Prostate gland (tissue), 2 donors: ENCODE results near the gene ITM2C. TPM values are rescaled to one million over a fixed set of nuclear protein-coding genes. Genes with fewer than 3 reads are reported as not detected.

Source experiments
- DNase-seq: peaks from one replicate; pipeline ENCODE4 v3.0.0-alpha.2; 2019; ENCODE audit warnings: low spot score
- H3K27ac ChIP-seq, 2 donors: fragments of 200-600 bp; sonication (generic); 2 replicates each; pipeline ENCODE4 v1.5.1; 2017 to 2019
- H3K27me3 ChIP-seq: fragments of 200-600 bp; sonication (generic); replicated peaks from 2 replicates; pipeline ENCODE4 v1.5.1; 2019; ENCODE audit not compliant: insufficient read depth
- H3K36me3 ChIP-seq, 2 donors: fragments of 200-600 bp; sonication (generic); 1 replicate in 1 of 2; 2 replicates in 1 of 2; pipeline versions ENCODE4 v1.5.1 to v1.8.1; 2017 to 2019
- H3K4me1 ChIP-seq: fragments of 200-600 bp; sonication (generic); replicated peaks from 2 replicates; pipeline ENCODE4 v1.5.1; 2019
- H3K4me3 ChIP-seq, 2 donors: fragments of 200-600 bp; sonication (generic); 2 replicates each; pipeline ENCODE4 v1.5.1; 2017 to 2019
- H3K9me3 ChIP-seq: fragments of 200-600 bp; sonication (generic); 2 replicates; pipeline ENCODE4 v1.5.1; 2017
- POLR2A ChIP-seq: fragments of 450-650 bp; IDR thresholded peaks from one replicate; pipeline ENCODE4 v1.6.1; 2016; ENCODE audit warnings: antibody characterized with exemption, mild to moderate bottlenecking
- POLR2AphosphoS5 ChIP-seq: sonication (generic); formaldehyde crosslinking; IDR thresholded peaks from one replicate; pipeline ENCODE4 v1.6.1; 2017; ENCODE audit warnings: antibody characterized with exemption
- WGBS: methylation state at CpG from one replicate; pipeline ENCODE4 v1.1.5; 2018; 5-methylcytosine and 5-hydroxymethylcytosine counted together
- intact Hi-C: fragments of 100-400 bp; cut with DNase I; formaldehyde crosslinking; loops from one replicate; pipeline ENCODE4 v1.14.2; 2022
- total RNA-seq, 2 donors: library from RNA; depleted of rRNA; stranded (reverse); fragments of >200 nt; gene quantifications; one replicate each; pipeline ENCODE4 v1.1.0, GENCODE V29; 2016
- TF ChIP-seq, protein P1 (sequence below), 4 experiments: fragments of 200-600 bp in 2 of 4; fragments of 450-650 bp in 2 of 4; sonication (generic) in 2 of 4; IDR thresholded peaks; 1 replicate in 3 of 4; 2 replicates in 1 of 4; pipeline ENCODE4 v1.5.1; 2016 to 2019; ENCODE audit warnings: antibody characterized with exemption in 4 of 4, mild to moderate bottlenecking in 2 of 4, moderate library complexity in 2 of 4

ITM2C gene
- total RNA-seq, 2 donors from 2014 or later: 104 to 137 TPM

DNA sequence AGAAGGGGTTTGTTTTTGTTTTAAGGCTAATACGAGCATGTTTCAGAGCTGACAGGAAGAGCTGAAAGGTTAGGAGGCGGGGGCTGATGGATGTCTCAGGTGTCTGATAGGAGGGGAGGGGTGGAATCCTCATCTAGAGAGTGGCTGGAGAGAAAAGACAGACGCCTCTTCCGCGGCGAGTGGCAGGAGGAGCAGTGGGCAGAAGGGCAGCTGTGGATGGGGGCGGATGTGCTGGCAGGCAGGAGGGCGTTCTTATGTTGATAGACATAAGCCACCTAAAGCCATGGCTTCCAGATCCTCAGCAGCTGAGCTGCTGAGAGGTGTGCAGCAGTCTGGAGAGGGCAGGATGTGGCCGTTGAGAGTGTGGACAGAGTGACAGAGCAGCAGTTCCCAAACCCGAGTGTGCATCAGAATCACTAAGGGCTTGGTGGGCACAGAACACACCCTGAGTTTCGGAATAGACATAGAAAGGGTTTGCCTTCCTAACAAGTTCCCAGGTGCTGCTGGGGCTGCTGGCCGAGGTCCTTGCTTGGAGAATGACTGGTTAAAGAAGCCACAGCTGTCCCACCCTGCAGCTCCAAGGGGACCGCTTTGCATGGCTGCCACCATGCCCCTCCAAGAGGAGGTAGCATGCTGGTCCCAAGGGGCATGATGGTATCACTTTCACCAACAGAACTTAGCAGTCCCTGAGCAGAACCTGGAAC, 3.0 kb upstream of the ITM2C start:
- Histone ChIP-seq H3K27ac (no peak overlapping the region), H3K4me1 (peaks cover 7% of the 10 kb centered on the region), H3K36me3 (no peaks in the 10 kb centered on the region), H3K27me3 (no peaks in the 10 kb centered on the region), H3K4me3 (no peak overlapping the region), H3K9me3 (no peaks in the 10 kb centered on the region)
- 51% methylated on average over 13 of the region's 13 CpGs for WGBS
- no peak for TF ChIP-seq POLR2A
- TF ChIP-seq, protein P1, sequence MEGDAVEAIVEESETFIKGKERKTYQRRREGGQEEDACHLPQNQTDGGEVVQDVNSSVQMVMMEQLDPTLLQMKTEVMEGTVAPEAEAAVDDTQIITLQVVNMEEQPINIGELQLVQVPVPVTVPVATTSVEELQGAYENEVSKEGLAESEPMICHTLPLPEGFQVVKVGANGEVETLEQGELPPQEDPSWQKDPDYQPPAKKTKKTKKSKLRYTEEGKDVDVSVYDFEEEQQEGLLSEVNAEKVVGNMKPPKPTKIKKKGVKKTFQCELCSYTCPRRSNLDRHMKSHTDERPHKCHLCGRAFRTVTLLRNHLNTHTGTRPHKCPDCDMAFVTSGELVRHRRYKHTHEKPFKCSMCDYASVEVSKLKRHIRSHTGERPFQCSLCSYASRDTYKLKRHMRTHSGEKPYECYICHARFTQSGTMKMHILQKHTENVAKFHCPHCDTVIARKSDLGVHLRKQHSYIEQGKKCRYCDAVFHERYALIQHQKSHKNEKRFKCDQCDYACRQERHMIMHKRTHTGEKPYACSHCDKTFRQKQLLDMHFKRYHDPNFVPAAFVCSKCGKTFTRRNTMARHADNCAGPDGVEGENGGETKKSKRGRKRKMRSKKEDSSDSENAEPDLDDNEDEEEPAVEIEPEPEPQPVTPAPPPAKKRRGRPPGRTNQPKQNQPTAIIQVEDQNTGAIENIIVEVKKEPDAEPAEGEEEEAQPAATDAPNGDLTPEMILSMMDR (IDR thresholded peaks at IDR 0.05): no peak
- TF ChIP-seq POLR2AphosphoS5: no peak
- intact Hi-C loops: no loop called here
- no peak for DNase-seq

DNA sequence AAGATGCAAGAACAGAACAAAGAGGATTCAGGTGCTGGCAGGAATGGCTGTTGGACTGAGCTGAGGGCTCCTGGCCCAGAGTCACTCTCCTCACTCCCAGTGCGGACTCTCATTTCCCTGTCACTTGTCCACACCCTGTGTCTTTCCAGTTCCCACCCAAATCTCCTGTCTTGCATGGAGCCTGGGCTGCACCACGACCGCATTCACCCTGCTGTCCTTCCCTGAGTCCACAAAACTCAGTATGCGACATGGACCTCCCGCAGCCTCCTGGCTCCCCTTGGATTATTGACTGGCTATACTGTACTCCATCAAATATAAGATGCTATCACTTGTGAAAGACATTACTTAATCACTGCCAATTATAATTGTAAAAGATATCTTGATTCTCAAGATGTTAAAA, 2.5 kb upstream of the ITM2C start:
- Histone ChIP-seq H3K27ac (no peak overlapping the region), H3K4me1 (peaks cover 9% of the 10 kb centered on the region), H3K36me3 (no peaks in the 10 kb centered on the region), H3K9me3 (no peaks in the 10 kb centered on the region), H3K27me3 (no peaks in the 10 kb centered on the region), H3K4me3 (no peak overlapping the region)
- WGBS: 97% methylated on average over 5 of the region's 5 CpGs
- no peak for DNase-seq
- intact Hi-C loops: no loop called here
- TF ChIP-seq POLR2AphosphoS5 (no peak), POLR2A (no peak)
- TF ChIP-seq, protein P1 (IDR thresholded peaks at IDR 0.05): no peak

DNA sequence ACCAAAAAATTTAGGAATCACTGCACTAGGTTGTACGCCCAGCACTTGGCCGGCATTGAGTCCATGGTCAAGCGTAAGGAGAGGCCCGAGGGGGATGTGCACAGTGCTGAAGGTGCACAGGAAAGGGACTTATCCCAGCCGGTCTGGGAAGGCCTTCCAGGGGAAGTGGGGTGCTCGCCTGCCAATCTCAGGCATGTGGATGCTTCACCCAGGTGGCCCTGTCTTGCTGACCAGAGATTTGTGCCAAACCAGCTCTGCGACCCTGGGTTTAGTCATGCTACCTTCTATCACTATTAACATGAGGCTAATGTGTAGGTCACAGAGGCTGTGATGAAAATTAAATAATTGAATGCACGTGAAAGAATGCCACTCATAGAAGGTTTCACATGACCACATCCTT, 1.7 kb upstream of the ITM2C start:
- intact Hi-C loops: no loop called here
- no peak overlapping the region for H3K27ac ChIP-seq
- WGBS: 76% methylated on average over 8 of the region's 8 CpGs
- H3K4me1 ChIP-seq: peaks cover 12% of the 10 kb centered on the region
- DNase-seq: no peak
- H3K27me3 ChIP-seq: no peaks in the 10 kb centered on the region
- H3K4me3 ChIP-seq: no peak overlapping the region
- no peaks in the 10 kb centered on the region for H3K9me3 ChIP-seq
- TF ChIP-seq POLR2A (no peak), POLR2AphosphoS5 (no peak)
- TF ChIP-seq, protein P1 (IDR thresholded peaks at IDR 0.05): no peak
- H3K36me3 ChIP-seq: no peaks in the 10 kb centered on the region

DNA sequence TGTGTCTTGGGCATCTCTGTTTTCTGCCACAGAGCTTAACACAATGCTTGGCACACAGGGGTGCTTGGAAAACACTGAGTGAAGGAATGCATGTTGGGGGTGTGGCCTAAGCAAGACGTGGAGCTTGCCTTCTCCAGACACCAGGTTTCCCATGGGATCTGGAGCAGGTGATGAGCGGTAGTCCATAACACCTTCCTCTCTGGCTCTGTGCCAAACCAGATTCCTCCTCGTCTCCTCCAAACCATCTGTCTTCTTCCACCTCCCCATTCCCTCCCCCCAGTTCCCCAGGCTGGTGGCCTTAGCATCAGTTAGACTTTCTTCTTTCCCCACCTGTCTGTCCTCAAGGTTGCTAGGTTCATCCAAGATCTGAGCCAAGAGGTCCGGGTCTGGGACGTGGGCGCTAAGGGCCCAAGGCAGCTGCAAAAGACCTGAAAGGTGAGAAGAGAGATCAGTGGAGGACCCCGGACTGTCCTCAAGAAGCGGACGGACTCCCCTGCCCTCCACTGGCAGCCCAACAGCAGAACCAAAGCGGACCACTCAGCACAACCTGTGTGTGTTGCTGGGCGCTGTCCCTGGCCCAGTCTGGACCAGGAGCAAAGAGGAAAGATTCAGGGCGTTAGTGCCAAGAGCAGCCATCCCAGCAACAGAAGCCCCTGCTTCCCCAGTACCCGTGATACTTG, 1.2 kb upstream of the ITM2C start:
- Histone ChIP-seq H3K27me3 (no peaks in the 10 kb centered on the region), H3K36me3 (no peaks in the 10 kb centered on the region), H3K9me3 (no peaks in the 10 kb centered on the region), H3K27ac (no peak overlapping the region), H3K4me3 (no peak overlapping the region), H3K4me1 (peaks cover 12% of the 10 kb centered on the region)
- WGBS: 81% methylated on average over 13 of the region's 13 CpGs
- DNase-seq: no peak
- TF ChIP-seq POLR2A: no peak
- no peak for TF ChIP-seq POLR2AphosphoS5
- TF ChIP-seq, protein P1 (IDR thresholded peaks at IDR 0.05): no peak
- intact Hi-C loops: no loop called here
